ENCODE results near the gene SUSD2.

DNA sequence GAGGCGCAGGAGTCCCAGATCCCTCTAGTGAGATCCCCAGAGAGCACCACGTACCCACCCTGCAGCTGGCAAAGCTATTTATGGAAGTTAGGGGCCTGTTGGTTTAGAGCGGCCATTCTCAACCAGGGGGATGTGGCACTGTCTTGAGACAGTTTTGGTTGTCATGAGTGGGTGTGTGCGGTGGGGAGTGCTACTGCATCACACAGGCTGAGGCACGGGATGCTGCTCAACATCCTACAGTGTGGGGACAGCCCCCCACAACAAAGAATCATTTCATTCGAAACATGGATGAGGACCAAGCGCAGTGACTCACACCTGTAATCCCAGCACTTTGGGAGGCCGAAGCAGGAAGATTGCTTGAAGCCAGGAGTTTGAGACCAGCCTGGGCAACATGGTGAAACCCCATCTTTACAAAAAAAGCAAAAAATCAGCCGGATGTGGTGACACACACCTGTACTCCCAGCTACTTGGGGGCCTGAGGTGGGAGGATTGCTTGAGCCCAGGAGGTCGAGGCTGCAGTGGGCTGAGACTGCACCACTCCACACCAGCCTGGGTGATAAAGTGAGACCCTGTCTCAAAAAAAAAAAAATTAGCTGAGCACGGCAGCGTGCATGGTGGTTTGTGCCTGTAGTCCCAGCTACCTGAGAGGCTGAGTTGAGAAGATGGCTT lies 35.4 kb downstream of the SUSD2 start:
- no peak for TF ChIP-seq FOXK2 (IDR thresholded peaks at IDR 0.05)
- no peak for TF ChIP-seq FOXA1 (IDR thresholded peaks at IDR 0.05)
- TF ChIP-seq SP1 (IDR thresholded peaks at IDR 0.05), result no peak
- no peak for TF ChIP-seq ZNF384 (IDR thresholded peaks at IDR 0.05)
- no peak for TF ChIP-seq TARDBP (IDR thresholded peaks at IDR 0.05)
- no peak for TF ChIP-seq SUZ12 (IDR thresholded peaks at IDR 0.05)
- no peak for TF ChIP-seq ELF4 (IDR thresholded peaks at IDR 0.05)
- no peak for TF ChIP-seq FOXM1 (IDR thresholded peaks at IDR 0.05; ENCODE audit: borderline replicate concordance)
- TF ChIP-seq L3MBTL2 (conservative IDR thresholded peaks at IDR 0.05), result no peak
- TF ChIP-seq NFRKB (IDR thresholded peaks at IDR 0.05), result no peak
- no peak for TF ChIP-seq ARNT (IDR thresholded peaks at IDR 0.05)
- TF ChIP-seq PKNOX1 (IDR thresholded peaks at IDR 0.05), result no peak
